HEK293T (cell line): ENCODE data around the gene CREBZF.

Experiments
- HDGF ChIP-seq: fragments of 450-650 bp; IDR thresholded peaks from 2 replicates; pipeline ENCODE4 v1.6.1; 2017; ENCODE audit warnings: antibody characterized with exemption, borderline replicate concordance
- SUZ12 ChIP-seq: fragments of 450-650 bp; IDR thresholded peaks from 2 replicates; pipeline ENCODE4 v1.6.1; 2016; ENCODE audit warnings: mild to moderate bottlenecking
- TARDBP ChIP-seq: fragments of 450-650 bp; IDR thresholded peaks from 2 replicates; pipeline ENCODE4 v1.6.1; 2016

DNA sequence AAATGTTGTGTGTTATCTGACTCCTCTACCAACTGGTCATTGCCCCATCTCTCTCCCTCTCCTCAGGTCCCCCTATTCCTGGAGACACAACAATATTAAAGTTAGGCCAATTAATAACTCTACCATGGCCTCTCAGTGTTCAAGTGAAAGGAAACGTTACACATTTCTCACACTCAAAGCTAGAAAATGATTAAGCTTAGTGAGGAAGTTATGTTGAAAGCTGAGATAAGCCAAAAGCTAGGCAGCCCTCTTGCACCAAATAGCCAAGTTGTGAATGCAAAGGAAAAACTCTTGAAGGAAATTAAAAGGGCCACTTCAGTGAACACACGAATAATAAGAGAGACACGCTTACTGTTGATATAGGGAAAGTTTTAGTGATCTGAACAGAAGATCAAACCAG is 44.7 kb downstream of the CREBZF start:
- no peak for TF ChIP-seq TARDBP
- no peak for TF ChIP-seq HDGF
- TF ChIP-seq SUZ12 = no peak
